ENCODE data around the gene SRP14.

DNA sequence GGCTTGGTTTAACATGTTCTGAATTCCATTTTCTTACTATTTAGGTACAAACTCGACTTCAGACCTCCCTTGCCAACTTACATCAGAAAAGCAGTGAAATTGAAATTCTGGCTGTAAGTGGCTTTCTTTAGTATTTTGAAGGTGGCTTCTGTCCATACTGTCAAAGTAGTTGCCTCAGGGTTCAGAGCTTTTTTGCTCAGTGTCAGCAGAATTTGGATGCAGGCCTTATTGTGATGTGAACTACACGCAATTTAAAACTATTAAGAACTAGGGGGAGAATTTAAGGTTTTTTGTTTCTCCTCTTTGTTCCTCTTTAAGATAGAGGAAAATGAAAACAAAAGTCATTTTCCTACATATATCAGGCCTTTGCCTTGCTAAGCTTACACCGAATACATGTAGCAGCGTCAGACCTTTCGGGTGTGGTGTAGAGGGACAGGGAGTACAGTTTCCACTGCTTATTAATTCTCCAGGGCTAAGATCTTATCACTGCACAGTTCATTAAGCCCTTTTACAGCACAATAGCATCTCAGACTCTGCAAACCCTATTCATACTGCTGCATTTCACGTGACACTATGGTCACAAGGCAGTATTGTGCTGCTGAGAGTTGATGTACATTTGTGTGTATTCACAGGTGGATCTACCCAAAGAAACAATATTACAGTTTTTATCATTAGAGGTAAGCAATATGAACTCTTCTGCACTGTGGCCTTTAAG lies 6.7 kb downstream of the SRP14 start:
- TF ChIP-seq, protein P1, sequence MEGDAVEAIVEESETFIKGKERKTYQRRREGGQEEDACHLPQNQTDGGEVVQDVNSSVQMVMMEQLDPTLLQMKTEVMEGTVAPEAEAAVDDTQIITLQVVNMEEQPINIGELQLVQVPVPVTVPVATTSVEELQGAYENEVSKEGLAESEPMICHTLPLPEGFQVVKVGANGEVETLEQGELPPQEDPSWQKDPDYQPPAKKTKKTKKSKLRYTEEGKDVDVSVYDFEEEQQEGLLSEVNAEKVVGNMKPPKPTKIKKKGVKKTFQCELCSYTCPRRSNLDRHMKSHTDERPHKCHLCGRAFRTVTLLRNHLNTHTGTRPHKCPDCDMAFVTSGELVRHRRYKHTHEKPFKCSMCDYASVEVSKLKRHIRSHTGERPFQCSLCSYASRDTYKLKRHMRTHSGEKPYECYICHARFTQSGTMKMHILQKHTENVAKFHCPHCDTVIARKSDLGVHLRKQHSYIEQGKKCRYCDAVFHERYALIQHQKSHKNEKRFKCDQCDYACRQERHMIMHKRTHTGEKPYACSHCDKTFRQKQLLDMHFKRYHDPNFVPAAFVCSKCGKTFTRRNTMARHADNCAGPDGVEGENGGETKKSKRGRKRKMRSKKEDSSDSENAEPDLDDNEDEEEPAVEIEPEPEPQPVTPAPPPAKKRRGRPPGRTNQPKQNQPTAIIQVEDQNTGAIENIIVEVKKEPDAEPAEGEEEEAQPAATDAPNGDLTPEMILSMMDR (IDR thresholded peaks at IDR 0.05): no peak
- TF ChIP-seq POLR2A (IDR thresholded peaks at IDR 0.05): no peak
